H1 (cell line): ENCODE results near the gene UBE4A.

Source experiments
- HDAC2 ChIP-seq, 2 experiments: fragments of 300-600 bp in 1 of 2; sonication (generic) in 1 of 2; IDR thresholded peaks; 2 replicates each; pipeline ENCODE4 v1.6.1; 2011 to 2012; ENCODE audit warnings: low read depth in 2 of 2, low read length in 2 of 2, mild to moderate bottlenecking in 2 of 2, moderate library complexity in 2 of 2, borderline replicate concordance in 1 of 2, inconsistent platforms in 1 of 2
- SP1 ChIP-seq: IDR thresholded peaks from 2 replicates; pipeline ENCODE4 v1.6.1; 2011; ENCODE audit warnings: low read depth, low read length
- TF ChIP-seq, protein P1 (sequence below): IDR thresholded peaks from 2 replicates; pipeline ENCODE4 v1.6.1; 2012; ENCODE audit warnings: inconsistent platforms

DNA sequence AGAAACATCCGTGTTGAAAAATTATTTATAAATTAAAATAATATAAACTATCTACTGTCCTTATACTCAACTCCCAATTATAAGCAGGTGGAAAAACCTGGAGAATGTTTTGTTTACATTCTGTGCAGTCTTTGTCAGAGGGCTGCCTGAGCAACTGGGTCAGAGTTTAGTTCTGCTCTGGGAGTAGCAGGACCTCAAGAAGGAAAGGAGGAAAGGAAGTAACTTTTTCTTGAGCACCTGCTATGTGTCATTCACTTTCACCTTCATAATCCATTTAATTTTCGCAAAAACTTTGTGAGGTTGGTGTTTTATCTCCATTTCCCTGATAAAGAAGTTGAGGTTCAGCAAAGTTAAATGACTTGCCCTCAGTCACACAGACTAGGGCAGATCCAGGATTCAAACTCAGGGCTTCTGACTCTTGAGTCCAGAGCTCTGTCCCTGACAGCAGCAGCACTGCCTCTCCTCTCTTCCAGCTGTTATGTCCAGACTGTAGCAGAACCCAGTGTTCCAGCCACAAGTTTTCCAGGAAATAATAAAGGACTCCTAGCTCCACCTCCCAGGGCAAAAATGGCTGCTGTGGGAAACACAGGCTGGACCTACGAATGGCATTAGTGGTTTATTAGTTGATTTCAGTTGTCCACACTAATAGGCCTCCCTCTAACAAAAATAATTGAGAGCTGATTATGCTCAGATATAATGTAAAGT lies 48.5 kb upstream of the UBE4A start:
- TF ChIP-seq SP1 (no peak), HDAC2 (IDR thresholded peaks at IDR 0.05; ENCODE audit: borderline replicate concordance in 1 of 2, low read depth in 2 of 2, low read length in 2 of 2) (no peak)
- TF ChIP-seq, protein P1, sequence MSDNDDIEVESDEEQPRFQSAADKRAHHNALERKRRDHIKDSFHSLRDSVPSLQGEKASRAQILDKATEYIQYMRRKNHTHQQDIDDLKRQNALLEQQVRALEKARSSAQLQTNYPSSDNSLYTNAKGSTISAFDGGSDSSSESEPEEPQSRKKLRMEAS, result no peak
